ENCODE data around the gene PPIB.
A peak's percentile ranks its signal among the peaks of the same experiment; 100 is the strongest.

PPIB gene

GRCh38 chr15:64158363-64159134, 4.3 kb downstream of the PPIB start:
- DNase-seq (ENCODE audit: low spot score) = no peak

GRCh38 chr15:64157599-64158125, 5.2 kb downstream of the PPIB start:
- no peak for FAIRE-seq
- DNase-seq (ENCODE audit: low spot score) = no peak

More at GRCh38 chr15:64158363-64159134, 4.3 kb downstream of the PPIB start:
- no peak for FAIRE-seq

GRCh38 chr15:64156652-64157331, 6.0 kb downstream of the PPIB start:
- no peak for DNase-seq (ENCODE audit: low spot score)
- no peak for FAIRE-seq

GRCh38 chr15:64155802-64156651, 6.8 kb downstream of the PPIB start:
- no peak for DNase-seq (ENCODE audit: low spot score)
- FAIRE-seq = no peak

GRCh38 chr15:64153480-64154367, 9.1 kb downstream of the PPIB start:
- FAIRE-seq (peak; percentile 50), DNase-seq (ENCODE audit: low spot score) (peak; percentile 97)

GRCh38 chr15:64152507-64153387, 10.1 kb downstream of the PPIB start:
- no peak for FAIRE-seq
- no peak for DNase-seq (ENCODE audit: low spot score)

- DNase-seq (ENCODE audit: low spot score) (no peak), FAIRE-seq (no peak)
Observed at GRCh38 chr15:64151727-64152506, 10.9 kb downstream of the PPIB start, which contains the start of gene SNX22. TSS of gene SNX22 (plus strand) at chr15:64151731. CDS start at chr15:64151776, 45 bp downstream.

GRCh38 chr15:64149893-64150578, 12.8 kb downstream of the PPIB start:
- DNase-seq (ENCODE audit: low spot score) (no peak), FAIRE-seq (no peak)

- DNase-seq (ENCODE audit: low spot score) (no peak), FAIRE-seq (no peak)
Observed at GRCh38 chr15:64149424-64149823, 13.4 kb downstream of the PPIB start.

- FAIRE-seq = no peak
- DNase-seq (ENCODE audit: low spot score) = no peak
Observed at GRCh38 chr15:64148581-64148980, 14.2 kb downstream of the PPIB start.

- no peak for FAIRE-seq
Observed at GRCh38 chr15:64148168-64148567, 14.7 kb downstream of the PPIB start.

GRCh38 chr15:64146885-64147681, 15.7 kb downstream of the PPIB start:
- FAIRE-seq = no peak

More at GRCh38 chr15:64148168-64148567, 14.7 kb downstream of the PPIB start:
- no peak for DNase-seq (ENCODE audit: low spot score)

GRCh38 chr15:64146520-64146884, 16.3 kb downstream of the PPIB start:
- no peak for DNase-seq (ENCODE audit: low spot score)
- FAIRE-seq = no peak

More at GRCh38 chr15:64146885-64147681, 15.7 kb downstream of the PPIB start:
- DNase-seq (ENCODE audit: low spot score) = no peak

- FAIRE-seq (no peak), DNase-seq (ENCODE audit: low spot score) (no peak)
Observed at GRCh38 chr15:64146041-64146440, 16.8 kb downstream of the PPIB start.

- FAIRE-seq (no peak), DNase-seq (ENCODE audit: low spot score) (no peak)
Observed at GRCh38 chr15:64144565-64145281, 18.1 kb downstream of the PPIB start.

GRCh38 chr15:64144192-64144564, 18.6 kb downstream of the PPIB start:
- DNase-seq (ENCODE audit: low spot score) (no peak), FAIRE-seq (no peak)

GRCh38 chr15:64143276-64143675, 19.5 kb downstream of the PPIB start:
- no peak for DNase-seq (ENCODE audit: low spot score)

More at GRCh38 chr15:64143276-64143675, 19.5 kb downstream of the PPIB start:
- FAIRE-seq = no peak

Data from urothelium cell line (cell line).